OCI-LY1 (cell line): ENCODE results near the gene RPP25L.

Experiments
- CTCF ChIP-seq: fragments of 200-600 bp; sonication (generic), shearing (Covaris generic); IDR thresholded peaks from 2 replicates; pipeline ENCODE4 v1.5.1; 2017; ENCODE audit warnings: mild to moderate bottlenecking, antibody characterized with exemption, low read length, moderate library complexity, mixed read lengths
- EZH2 ChIP-seq: fragments of 200-600 bp; sonication (generic), shearing (Covaris generic); IDR thresholded peaks from 2 replicates; pipeline ENCODE4 v1.8.0; 2017; ENCODE audit warnings: borderline replicate concordance, mixed run types, mild to moderate bottlenecking, antibody characterized with exemption, low read length, moderate library complexity, mixed read lengths

- TF ChIP-seq CTCF (no peak), EZH2 (no peak)
Observed at GRCh38 chr9:34642679-34643078, 30.8 kb upstream of the RPP25L start.
